ENCODE data around the gene ADAM17. TPM values are rescaled to one million over a fixed set of nuclear protein-coding genes. Genes with fewer than 3 reads are reported as not detected.

The ADAM17 gene
- total RNA-seq, 2 donors from 2014 or later = 49.1 to 50.4 TPM

GRCh38 chr2:9538000-9538507 is 17.6 kb downstream of the ADAM17 start:
- no peaks in the 10 kb centered on the region for H3K9me3 Mint-ChIP-seq
- TF ChIP-seq CTCF (conservative IDR thresholded peaks at IDR 0.05) = no peak
- H3K27ac Mint-ChIP-seq = no peak overlapping the region
- peaks cover 2% of the 10 kb centered on the region for H3K4me1 Mint-ChIP-seq
- no peak for DNase-seq
- H3K4me3 Mint-ChIP-seq = no peak overlapping the region
- Histone ChIP-seq H3K4me3 (ENCODE audit: low read length) (no peak overlapping the region), H3K36me3 (ENCODE audit: control insufficient read depth, insufficient read depth, low read length) (peaks cover 63% of the 10 kb centered on the region), H3K27me3 (ENCODE audit: control insufficient read depth, insufficient read depth, low read length, poor library complexity, severe bottlenecking) (no peaks in the 10 kb centered on the region), H3K9ac (ENCODE audit: extremely low read depth, low read length, poor library complexity, severe bottlenecking) (no peak overlapping the region), H3K27ac (ENCODE audit: low read depth, low read length) (no peak overlapping the region), H3K4me1 (ENCODE audit: control insufficient read depth, insufficient read depth, low read length) (no peaks in the 10 kb centered on the region), H3K9me3 (ENCODE audit: control insufficient read depth, low read length) (no peaks in the 10 kb centered on the region)
- 100% methylated on average over 2 of the region's 2 CpGs; no CpG with 5 or more reads in 1 of the 2 experiments for WGBS, 2 experiments (ENCODE audit: insufficient coverage in 1 of 2, insufficient read length in 1 of 2)
- no peaks in the 10 kb centered on the region for H3K27me3 Mint-ChIP-seq (ENCODE audit: insufficient read depth)
- H3K36me3 Mint-ChIP-seq (ENCODE audit: low read depth) = peaks cover 28% of the 10 kb centered on the region

- Histone ChIP-seq H3K27me3 (ENCODE audit: control insufficient read depth, insufficient read depth, low read length, poor library complexity, severe bottlenecking) (no peaks in the 10 kb centered on the region), H3K4me3 (ENCODE audit: low read length) (no peak overlapping the region), H3K9me3 (ENCODE audit: control insufficient read depth, low read length) (no peaks in the 10 kb centered on the region), H3K4me1 (ENCODE audit: control insufficient read depth, insufficient read depth, low read length) (no peaks in the 10 kb centered on the region), H3K36me3 (ENCODE audit: control insufficient read depth, insufficient read depth, low read length) (peaks cover 71% of the 10 kb centered on the region), H3K9ac (ENCODE audit: extremely low read depth, low read length, poor library complexity, severe bottlenecking) (no peak overlapping the region), H3K27ac (ENCODE audit: low read depth, low read length) (no peak overlapping the region)
- Mint-ChIP-seq H3K36me3 (ENCODE audit: low read depth) (peaks cover 29% of the 10 kb centered on the region), H3K9me3 (no peaks in the 10 kb centered on the region), H3K4me1 (peaks cover 2% of the 10 kb centered on the region), H3K4me3 (no peak overlapping the region), H3K27me3 (ENCODE audit: insufficient read depth) (no peaks in the 10 kb centered on the region), H3K27ac (no peak overlapping the region)
- TF ChIP-seq CTCF (conservative IDR thresholded peaks at IDR 0.05) = no peak
- DNase-seq = no peak
- 93 to 98% methylated on average over 6 of the region's 6 CpGs for WGBS, 2 experiments (ENCODE audit: insufficient coverage in 1 of 2, insufficient read length in 1 of 2)
Measured at GRCh38 chr2:9536504-9536903, 19.1 kb downstream of the ADAM17 start.

GRCh38 chr2:9535177-9535576 is 20.5 kb downstream of the ADAM17 start:
- Histone ChIP-seq H3K4me3 (ENCODE audit: low read length) (no peak overlapping the region), H3K36me3 (ENCODE audit: control insufficient read depth, insufficient read depth, low read length) (peaks cover 68% of the 10 kb centered on the region), H3K27ac (ENCODE audit: low read depth, low read length) (no peak overlapping the region), H3K4me1 (ENCODE audit: control insufficient read depth, insufficient read depth, low read length) (no peaks in the 10 kb centered on the region), H3K9ac (ENCODE audit: extremely low read depth, low read length, poor library complexity, severe bottlenecking) (no peak overlapping the region), H3K27me3 (ENCODE audit: control insufficient read depth, insufficient read depth, low read length, poor library complexity, severe bottlenecking) (no peaks in the 10 kb centered on the region), H3K9me3 (ENCODE audit: control insufficient read depth, low read length) (no peaks in the 10 kb centered on the region)
- Mint-ChIP-seq H3K27ac (no peak overlapping the region), H3K36me3 (ENCODE audit: low read depth) (peaks cover 30% of the 10 kb centered on the region), H3K4me3 (no peak overlapping the region), H3K27me3 (ENCODE audit: insufficient read depth) (no peaks in the 10 kb centered on the region), H3K4me1 (peaks cover 2% of the 10 kb centered on the region), H3K9me3 (no peaks in the 10 kb centered on the region)
- DNase-seq = no peak
- no peak for TF ChIP-seq CTCF (conservative IDR thresholded peaks at IDR 0.05)
- WGBS, 2 experiments (ENCODE audit: insufficient coverage in 1 of 2, insufficient read length in 1 of 2) = 88% methylated on average over 1 of the region's 1 CpG; no CpG with 5 or more reads in 1 of the 2 experiments

Data from endodermal cell (in vitro differentiated cells).